Gastroesophageal sphincter (tissue), 3 donors: Measurements from ENCODE around the gene SPDYE3.
"Not testable (repeated sequence)": the region's sequence is repeated elsewhere in the genome, so short reads cannot be mapped to it uniquely, and the experiment has no call there.

ENCODE experiments used
- CTCF ChIP-seq, 4 experiments: fragments of 200-600 bp in 2 of 4; fragments of 450-650 bp in 2 of 4; sonication (generic) in 1 of 4; IDR thresholded peaks; one replicate each; pipeline ENCODE4 v1.5.1; 2017 to 2019; ENCODE audit warnings: antibody characterized with exemption in 4 of 4, mild to moderate bottlenecking in 2 of 4, moderate library complexity in 2 of 4
- EP300 ChIP-seq: sonication (generic); formaldehyde crosslinking; IDR thresholded peaks from one replicate; pipeline ENCODE4 v1.6.1; 2017; ENCODE audit warnings: antibody characterized with exemption, mild to moderate bottlenecking

GRCh38 chr7:100365998-100366367, 58.5 kb downstream of the SPDYE3 start:
- TF ChIP-seq CTCF (IDR thresholded peaks at IDR 0.05); EP300: not testable (repeated sequence)
